H1 (cell line): Measurements from ENCODE around the gene DSCAM. TPM values are rescaled to one million over a fixed set of nuclear protein-coding genes. Genes with fewer than 3 reads are reported as not detected.

Source experiments
- CTCF ChIA-PET: fragments of 300-600 bp; sonication (Branson Sonifier 250); formaldehyde crosslinking; loops from one replicate; lab custom pipeline; 2021; ENCODE audit not compliant: partially characterized antibody; lab: Charles Lee
- POLR2A ChIA-PET: fragments of 300-600 bp; sonication (Branson Sonifier 250); formaldehyde crosslinking; loops from one replicate; lab custom pipeline; 2021; ENCODE audit warnings: inconsistent platforms; ENCODE audit not compliant: partially characterized antibody; lab: Charles Lee
- DNase-seq, 2 experiments: peaks; one replicate each; pipeline versions ENCODE4 v3.0.0 to v3.0.0-alpha.2; 2010 to 2022; ENCODE audit warnings: low spot score in 2 of 2, low read depth in 1 of 2, mixed read lengths in 1 of 2
- FAIRE-seq: peaks from 2 replicates; lab custom pipeline; 2011; peaks lifted over from hg19 to GRCh38; lab: Jason Lieb, UNC
- H2AFZ ChIP-seq: 2 replicates; pipeline ENCODE4 v1.8.1; 2012; ENCODE audit warnings: low read length, inconsistent platforms
- H2AK5ac ChIP-seq: 2 replicates; pipeline ENCODE4 v1.6.1; 2013; ENCODE audit warnings: low read depth, low read length
- H2BK120ac ChIP-seq: replicated peaks from 2 replicates; pipeline ENCODE3; 2013; ENCODE audit warnings: low read depth, low read length, inconsistent platforms
- H2BK12ac ChIP-seq: 2 replicates; pipeline ENCODE4 v1.6.1; 2013; ENCODE audit warnings: low read depth, low read length
- H2BK15ac ChIP-seq: 2 replicates; pipeline ENCODE4 v1.6.1; 2013; ENCODE audit warnings: low read length
- H2BK20ac ChIP-seq: 2 replicates; pipeline ENCODE4 v1.6.1; 2013; ENCODE audit warnings: low read length
- H2BK5ac ChIP-seq: 2 replicates; pipeline ENCODE4 v1.6.1; 2013; ENCODE audit warnings: low read depth, low read length
- H3K14ac ChIP-seq: 2 replicates; pipeline ENCODE4 v1.6.1; 2013; ENCODE audit warnings: inconsistent platforms; ENCODE audit not compliant: insufficient read length
- H3K18ac ChIP-seq: 2 replicates; pipeline ENCODE4 v1.6.1; 2013; ENCODE audit warnings: low read length; ENCODE audit errors: extremely low read depth
- H3K23ac ChIP-seq: 2 replicates; pipeline ENCODE4 v1.6.1; 2013; ENCODE audit warnings: inconsistent platforms; ENCODE audit not compliant: insufficient read length
- H3K23me2 ChIP-seq: 2 replicates; pipeline ENCODE4 v1.6.1; 2013; ENCODE audit warnings: low read depth, low read length
- H3K27ac ChIP-seq: 2 replicates; pipeline ENCODE4 v1.6.1; 2011; ENCODE audit warnings: low read depth, low read length, inconsistent platforms
- H3K27me3 ChIP-seq, 4 experiments: replicated peaks in 1 of 4; 1 replicate in 1 of 4; 2 replicates in 3 of 4; pipeline versions ENCODE4 v1.6.1 to v1.8.1; 2011 to 2013; ENCODE audit warnings: low read length in 3 of 4, mild to moderate bottlenecking in 3 of 4, inconsistent platforms in 2 of 4, mixed read lengths in 2 of 4, moderate library complexity in 1 of 4; ENCODE audit not compliant: control insufficient read depth in 3 of 4, insufficient read depth in 3 of 4; ENCODE audit errors: extremely low read depth in 1 of 4
- H3K36me3 ChIP-seq, 4 experiments: 2 replicates each; pipeline versions ENCODE4 v1.6.1 to v1.8.1; 2011 to 2013; ENCODE audit warnings: mild to moderate bottlenecking in 4 of 4, low read length in 3 of 4, moderate library complexity in 2 of 4, control low read depth in 1 of 4, inconsistent platforms in 1 of 4; ENCODE audit not compliant: insufficient read depth in 4 of 4, control insufficient read depth in 2 of 4
- H3K4ac ChIP-seq: replicated peaks from 2 replicates; pipeline ENCODE3; 2013; ENCODE audit warnings: low read length, low read depth, mixed read lengths, inconsistent platforms; ENCODE audit not compliant: insufficient read length
- H3K4me1 ChIP-seq, 4 experiments: replicated peaks in 1 of 4; 1 replicate in 1 of 4; 2 replicates in 3 of 4; pipeline versions ENCODE4 v1.6.1 to v1.8.1; 2011 to 2013; ENCODE audit warnings: low read length in 3 of 4, inconsistent platforms in 2 of 4, mixed read lengths in 1 of 4; ENCODE audit not compliant: insufficient read depth in 4 of 4, control insufficient read depth in 3 of 4
- H3K4me2 ChIP-seq, 2 experiments: 2 replicates each; pipeline versions ENCODE4 v1.6.1 to v1.8.1; 2011 to 2013; ENCODE audit warnings: low read depth in 2 of 2, low read length in 2 of 2, control low read depth in 1 of 2, inconsistent platforms in 1 of 2, mild to moderate bottlenecking in 1 of 2; ENCODE audit not compliant: insufficient read depth in 1 of 2
- H3K4me3 ChIP-seq, 4 experiments: fragments of 200-600, 300-600 bp in 1 of 4; sonication (generic), shearing (Covaris generic), sonication (Bioruptor Twin) in 1 of 4; 2 replicates each; pipeline versions ENCODE4 v1.5.1 to v1.8.1; 2011 to 2016; ENCODE audit warnings: low read length in 4 of 4, low read depth in 3 of 4, control low read depth in 2 of 4, inconsistent platforms in 2 of 4, mild to moderate bottlenecking in 2 of 4, mixed read lengths in 1 of 4, moderate library complexity in 1 of 4; ENCODE audit not compliant: insufficient read depth in 2 of 4; ENCODE audit errors: extremely low read depth in 1 of 4
- H3K56ac ChIP-seq: replicated peaks from 2 replicates; pipeline ENCODE3; 2013; ENCODE audit warnings: low read depth, mild to moderate bottlenecking, mixed read lengths, low read length, inconsistent platforms; ENCODE audit not compliant: insufficient read length
- H3K79me1 ChIP-seq: 2 replicates; pipeline ENCODE4 v1.6.1; 2013; ENCODE audit warnings: low read depth, low read length, control low read depth
- H3K79me2 ChIP-seq, 2 experiments: 2 replicates each; pipeline versions ENCODE4 v1.6.1 to v1.8.1; 2012 to 2013; ENCODE audit warnings: low read length in 2 of 2, mild to moderate bottlenecking in 2 of 2, inconsistent platforms in 1 of 2; ENCODE audit not compliant: insufficient read depth in 2 of 2, control insufficient read depth in 1 of 2
- H3K9ac ChIP-seq, 4 experiments: replicated peaks in 1 of 4; 1 replicate in 1 of 4; 2 replicates in 3 of 4; pipeline versions ENCODE4 v1.6.1 to v1.8.1; 2011 to 2013; ENCODE audit warnings: low read depth in 3 of 4, low read length in 3 of 4, control low read depth in 2 of 4, mild to moderate bottlenecking in 2 of 4, moderate library complexity in 2 of 4, inconsistent platforms in 1 of 4; ENCODE audit errors: extremely low read depth in 1 of 4
- H3K9me3 ChIP-seq, 2 experiments: 2 replicates each; pipeline versions ENCODE4 v1.6.1 to v1.8.1; 2012 to 2013; ENCODE audit warnings: mild to moderate bottlenecking in 2 of 2, moderate library complexity in 2 of 2, control low read depth in 1 of 2, inconsistent platforms in 1 of 2, low read depth in 1 of 2, low read length in 1 of 2, mixed read lengths in 1 of 2; ENCODE audit not compliant: insufficient read depth in 2 of 2
- H4K20me1 ChIP-seq, 2 experiments: replicated peaks in 1 of 2; 2 replicates each; pipeline versions ENCODE3 to v1.8.1; 2011 to 2013; ENCODE audit warnings: inconsistent platforms in 2 of 2, low read length in 2 of 2, mild to moderate bottlenecking in 1 of 2; ENCODE audit not compliant: insufficient read depth in 2 of 2, control insufficient read depth in 1 of 2
- H4K5ac ChIP-seq: 2 replicates; pipeline ENCODE4 v1.6.1; 2013; ENCODE audit warnings: low read length, low read depth, mixed read lengths, inconsistent platforms; ENCODE audit not compliant: insufficient read length
- H4K8ac ChIP-seq: 2 replicates; pipeline ENCODE4 v1.8.0; 2013; ENCODE audit warnings: mild to moderate bottlenecking, moderate library complexity, low read length, inconsistent platforms; ENCODE audit not compliant: insufficient read depth; ENCODE audit errors: extremely low read depth
- H4K91ac ChIP-seq: replicated peaks from 2 replicates; pipeline ENCODE3; 2013; ENCODE audit warnings: low read length, mixed read lengths, inconsistent platforms; ENCODE audit not compliant: insufficient read length
- CBX8 ChIP-seq: fragments of 300-800, 300-1000 bp; sonication (generic); IDR thresholded peaks from 2 replicates; pipeline ENCODE4 v1.7.1; 2016; ENCODE audit warnings: low read depth, low read length, borderline replicate concordance
- CHD2 ChIP-seq: IDR thresholded peaks from 2 replicates; pipeline ENCODE4 v1.6.1; 2012; ENCODE audit warnings: low read length, improper control_type of control experiment
- EZH2 ChIP-seq: fragments of 200-600 bp; sonication (generic); IDR thresholded peaks from 2 replicates; pipeline ENCODE4 v1.7.1; 2012; ENCODE audit warnings: low read depth, mild to moderate bottlenecking, moderate library complexity, low read length, inconsistent platforms; ENCODE audit not compliant: severe bottlenecking
- HDAC2 ChIP-seq, 2 experiments: fragments of 300-600 bp in 1 of 2; sonication (generic) in 1 of 2; IDR thresholded peaks; 2 replicates each; pipeline ENCODE4 v1.6.1; 2011 to 2012; ENCODE audit warnings: low read depth in 2 of 2, low read length in 2 of 2, mild to moderate bottlenecking in 2 of 2, moderate library complexity in 2 of 2, borderline replicate concordance in 1 of 2, inconsistent platforms in 1 of 2
- POU5F1 ChIP-seq: IDR thresholded peaks from 2 replicates; pipeline ENCODE4 v1.6.1; 2011; ENCODE audit warnings: low read depth, mild to moderate bottlenecking, low read length, moderate library complexity
- RAD21 ChIP-seq, 2 experiments: IDR thresholded peaks in 1 of 2; conservative IDR thresholded peaks in 1 of 2; 2 replicates each; pipeline ENCODE4 v1.6.1; 2011; ENCODE audit warnings: low read depth in 2 of 2, low read length in 2 of 2, improper control_type of control experiment in 1 of 2, inconsistent platforms in 1 of 2, mild to moderate bottlenecking in 1 of 2, moderate library complexity in 1 of 2
- SP4 ChIP-seq: IDR thresholded peaks from 2 replicates; pipeline ENCODE4 v1.6.1; 2012; ENCODE audit warnings: low read length, inconsistent platforms
- TEAD4 ChIP-seq: IDR thresholded peaks from 2 replicates; pipeline ENCODE4 v1.6.1; 2012; ENCODE audit warnings: low read depth, low read length, inconsistent platforms, mixed read lengths
- ZNF274 ChIP-seq: IDR thresholded peaks from 2 replicates; pipeline ENCODE4 v1.7.0; 2012; ENCODE audit warnings: low read length, borderline replicate concordance; ENCODE audit errors: extremely low read depth
- WGBS, 2 experiments: shearing (Covaris generic) in 1 of 2; methylation state at CpG; one replicate each; pipeline versions ENCODE4 v1.1.6 to v1.1.7; 2013 to 2015; ENCODE audit warnings: low lambda C conversion rate in 2 of 2, mixed read lengths in 2 of 2, inconsistent platforms in 1 of 2, low coverage in 1 of 2, missing lambda C conversion rate in 1 of 2; ENCODE audit not compliant: insufficient replicate concordance in 2 of 2, insufficient coverage in 1 of 2, insufficient read length in 1 of 2; ENCODE audit errors: extremely low coverage in 1 of 2, missing lambda C conversion rate in 1 of 2; 5-methylcytosine and 5-hydroxymethylcytosine counted together
- polyA plus RNA-seq, 7 experiments: library from polyadenylated mRNA; depleted of rRNA in 3 of 7; stranded (reverse) in 5 of 7; unstranded in 2 of 7; fragments of >200 nt in 5 of 7; fragments of 200-250 nt in 2 of 7; gene quantifications; 1 replicate in 5 of 7; 2 replicates in 1 of 7; 4 replicates in 1 of 7; pipeline versions ENCODE4 v1.2.1 to v1.2.3, GENCODE V29; 2011 to 2013; ENCODE audit warnings: missing spikeins in 2 of 7, mixed read lengths in 2 of 7
- total RNA-seq: library from RNA; stranded (reverse); fragmentation: NEBNext Ultra II Directional; extraction: Animal tissue kit (Norgen Biotek cat#: 25700); gene quantifications from 2 replicates; pipeline ENCODE4 v1.2.1, GENCODE V29; 2021
- TF ChIP-seq, protein P1 (sequence below): IDR thresholded peaks from 2 replicates; pipeline ENCODE4 v1.6.1; 2012; ENCODE audit warnings: inconsistent platforms

DSCAM gene
- total and polyA plus RNA-seq, 2 of the 8 experiments (the other 6 are each of a cell fraction or from before 2014, with no cell fraction given) = 0.02 to 0.15 TPM

DNA sequence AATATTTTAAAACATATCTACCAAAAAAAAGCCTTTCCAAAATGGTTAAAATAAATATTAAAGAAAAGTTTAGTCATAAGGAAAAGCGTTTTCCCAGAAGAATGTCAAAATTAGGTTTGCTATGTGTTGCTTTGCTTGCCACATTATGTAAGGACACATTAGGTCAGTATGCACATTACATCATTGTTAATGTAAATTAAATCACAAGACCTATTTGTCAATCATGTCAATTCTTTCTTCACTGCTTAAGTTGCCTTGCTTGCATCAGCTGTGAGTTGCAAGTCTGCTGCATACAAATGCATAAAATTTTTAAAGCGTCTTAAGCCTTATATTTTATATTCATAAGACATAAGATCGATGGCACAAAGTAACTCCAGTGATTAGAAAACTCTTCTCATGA, 530.9 kb downstream of the DSCAM start:
- CTCF ChIA-PET = interaction anchor here (0.8 to 1.7 kb wide), 3 partner anchors 9 to 81 kb away, joined by 3 read pairs; no protein-coding TSS in a partner anchor
- Histone ChIP-seq H3K36me3 (no peaks in the 10 kb centered on the region), H2BK15ac (no peak overlapping the region), H3K9ac (no peak overlapping the region), H3K4me1 (no peaks in the 10 kb centered on the region), H3K4ac (no peak overlapping the region), H3K9me3 (no peaks in the 10 kb centered on the region), H4K5ac (no peak overlapping the region), H4K8ac (no peak overlapping the region), H2AK5ac (no peak overlapping the region), H3K79me2 (no peaks in the 10 kb centered on the region), H3K14ac (no peak overlapping the region), H4K91ac (no peak overlapping the region), H2AFZ (no peak overlapping the region), H2BK12ac (no peak overlapping the region), H3K27me3 (no peaks in the 10 kb centered on the region), H3K4me2 (no peak overlapping the region), H3K79me1 (no peaks in the 10 kb centered on the region), H3K27ac (no peak overlapping the region), H2BK5ac (no peak overlapping the region), H3K23ac (no peak overlapping the region), H2BK20ac (no peak overlapping the region), H4K20me1 (no peaks in the 10 kb centered on the region), H3K56ac (no peak overlapping the region), H3K4me3 (no peak overlapping the region), H3K18ac (no peak overlapping the region), H3K23me2 (no peaks in the 10 kb centered on the region), H2BK120ac (no peak overlapping the region)
- TF ChIP-seq RAD21 (IDR thresholded peaks at IDR 0.05 in 1 of 2, conservative IDR thresholded peaks at IDR 0.05 in 1 of 2; ENCODE audit: low read depth in 2 of 2, low read length in 2 of 2) = no peak
- TF ChIP-seq, protein P1, sequence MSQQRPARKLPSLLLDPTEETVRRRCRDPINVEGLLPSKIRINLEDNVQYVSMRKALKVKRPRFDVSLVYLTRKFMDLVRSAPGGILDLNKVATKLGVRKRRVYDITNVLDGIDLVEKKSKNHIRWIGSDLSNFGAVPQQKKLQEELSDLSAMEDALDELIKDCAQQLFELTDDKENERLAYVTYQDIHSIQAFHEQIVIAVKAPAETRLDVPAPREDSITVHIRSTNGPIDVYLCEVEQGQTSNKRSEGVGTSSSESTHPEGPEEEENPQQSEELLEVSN = no peak
- no peak for TF ChIP-seq ZNF274
- TF ChIP-seq HDAC2 (IDR thresholded peaks at IDR 0.05; ENCODE audit: borderline replicate concordance in 1 of 2, low read depth in 2 of 2, low read length in 2 of 2) = no peak
- no peak for TF ChIP-seq EZH2
- TF ChIP-seq CBX8 = no peak
- TF ChIP-seq TEAD4 = no peak
- TF ChIP-seq POU5F1 = no peak
- TF ChIP-seq SP4 = no peak
- TF ChIP-seq CHD2 = no peak
- 94% methylated on average over 3 of the region's 3 CpGs; no CpG with 5 or more reads in 1 of the 2 experiments for WGBS, 2 experiments
- DNase-seq = no peak
- POLR2A ChIA-PET = no interaction called here
- no peak for FAIRE-seq
